Heart right ventricle (tissue), 16 donors: Measurements from ENCODE around the gene DNAJC12. TPM values are rescaled to one million over a fixed set of nuclear protein-coding genes. Genes with fewer than 3 reads are reported as not detected.

Source experiments
- ATAC-seq, 8 donors: fragments of 200-7000 bp; cut with Tn5 transposase; one replicate each; pipeline ENCODE4 v1.9.1; 2020; ENCODE audit warnings: mild to moderate bottlenecking in 8 of 8, moderate library complexity in 8 of 8, moderate number of reproducible peaks in 1 of 8
- DNase-seq, 2 donors: peaks; one replicate each; pipeline ENCODE4 v3.0.0-alpha.2; 2020
- H3K27ac ChIP-seq, 10 donors: fragments of 200-600 bp; sonication (generic) in 2 of 10; one replicate each; pipeline versions ENCODE4 v1.5.0 to v1.8.0; 2020 to 2022; ENCODE audit warnings: mild to moderate bottlenecking in 3 of 10
- H3K27me3 ChIP-seq, 7 donors: fragments of 200-600 bp; one replicate each; pipeline ENCODE4 v1.8.0; 2021 to 2022; ENCODE audit warnings: mild to moderate bottlenecking in 2 of 7
- H3K36me3 ChIP-seq, 9 donors: fragments of 200-600 bp; sonication (generic) in 1 of 9; one replicate each; pipeline versions ENCODE4 v1.5.0 to v1.8.0; 2020 to 2022; ENCODE audit warnings: mild to moderate bottlenecking in 2 of 9
- H3K4me1 ChIP-seq, 9 donors: fragments of 200-600 bp; sonication (generic) in 1 of 9; one replicate each; pipeline versions ENCODE4 v1.5.0 to v1.8.0; 2020 to 2022; ENCODE audit warnings: mild to moderate bottlenecking in 4 of 9
- H3K4me3 ChIP-seq, 10 donors: fragments of 200-600 bp; sonication (generic) in 2 of 10; one replicate each; pipeline versions ENCODE4 v1.5.0 to v1.8.0; 2020 to 2022; ENCODE audit warnings: mild to moderate bottlenecking in 7 of 10, moderate library complexity in 2 of 10
- H3K9me3 ChIP-seq, 11 donors: fragments of 200-600 bp in 10 of 11; sonication (generic) in 2 of 11; one replicate each; pipeline versions ENCODE4 v1.5.0 to v1.8.0; 2013 to 2022; ENCODE audit warnings: mild to moderate bottlenecking in 2 of 11, control low read depth in 1 of 11, moderate library complexity in 1 of 11
- CTCF ChIP-seq, 9 donors: fragments of 200-600 bp; sonication (generic) in 2 of 9; IDR thresholded peaks; one replicate each; pipeline versions ENCODE4 v1.5.0 to v1.8.0; 2021 to 2022; ENCODE audit warnings: antibody characterized with exemption in 9 of 9, mild to moderate bottlenecking in 5 of 9, moderate library complexity in 1 of 9
- WGBS, 2 donors: extraction: QIAGEN DNeasy Blood & Tissue Kit; methylation state at CpG; one replicate each; pipeline ENCODE4 v1.1.7; 2013; ENCODE audit warnings: inconsistent platforms in 1 of 2; 5-methylcytosine and 5-hydroxymethylcytosine counted together
- intact Hi-C, 10 donors: fragments of 100-400 bp; cut with DNase I; formaldehyde crosslinking; loops; one replicate each; pipeline versions ENCODE4 v1.11.1 to v1.14.2; 2022
- polyA plus RNA-seq, 2 donors: library from polyadenylated mRNA; stranded (reverse); fragments of 200-250 nt; gene quantifications; one replicate each; pipeline ENCODE4 v1.2.3, GENCODE V29; 2013
- total RNA-seq, 10 donors: library from RNA; stranded (reverse); fragmentation: NEBNext Ultra II Directional in 3 of 10; extraction: Animal tissue kit (Norgen Biotek cat#: 25700) in 3 of 10; gene quantifications; one replicate each; pipeline versions ENCODE4 v1.2.1 to v1.2.4, GENCODE V29; 2021 to 2023
- donor health status: Arrhythmogenic right ventricular cardiomyopathy.
- donor health status: ischemic (EF 13 %, LVEDD 7.1; RV severe dilation, severe dysfunction).
- donor health status: healthy with polysubstance abuse.
- donor health status: DM: no; HTN: yes; CAD: no.
- donor health status: DM: no; HTN: no; CAD: no.
- donor health status: ischemic (EF 25% LVEDD 6.9; RV normal size, moderate dysfunction).
- donor health status: ischemic (EF 25% LVEDD 5.7; RV mildly dilated, moderate dysfunction).
- donor health status: healthy.
- donor health status: DM: yes; HTN: yes; CAD: no.
- donor health status: Ischemic cardiomyopathy.
- donor health status: ischemic (EF 35%, LVEDD 5.7; RV mildly dilated, moderate dysfunction).
- donor health status: nonischemic (EF 11% LVEDD 7.7; RV severe dilation, severe dysfunction).
- donor health status: DM: yes; HTN: yes; CAD: no.
- donor health status: PGD.
- donor health status: ischemic (EF 29% LVEDD 5.4; RV normal size, mild dysfunction).
- donor health status: nonischemic (EF 23%, LVEDD 6.1; RV moderate dilation, normal function).

The DNAJC12 gene
- total and polyA plus RNA-seq, 12 donors: 1.4 to 12.2 (median 4.8) TPM

GRCh38 chr10:67816719-67817118 lies 21.3 kb downstream of the DNAJC12 start:
- 72 to 75% methylated on average over 4 of the region's 4 CpGs for WGBS, 2 donors
- Histone ChIP-seq H3K9me3 (no peaks in the 10 kb centered on the region), H3K4me3 (no peak overlapping the region), H3K4me1 (peaks cover 0 to 9% (median 0%) of the 10 kb centered on the region in 9 donors), H3K36me3 (no peaks in the 10 kb centered on the region), H3K27ac (peak overlapping the region in 1 of 10 donors; percentile 17), H3K27me3 (no peaks in the 10 kb centered on the region)
- TF ChIP-seq CTCF (IDR thresholded peaks at IDR 0.05): no peak
- ATAC-seq (peak in 6 of 8 donors; percentile 50 to 85 (median 64)), DNase-seq (no peak)
- intact Hi-C loops: no loop called here

GRCh38 chr10:67815571-67816059 lies 22.4 kb downstream of the DNAJC12 start:
- H3K27me3 ChIP-seq: no peaks in the 10 kb centered on the region
- peaks cover 0 to 9% (median 0%) of the 10 kb centered on the region in 9 donors for H3K4me1 ChIP-seq
- H3K36me3 ChIP-seq: peaks cover 0 to 7% (median 0%) of the 10 kb centered on the region in 9 donors
- 74 to 84% methylated on average over 4 of the region's 4 CpGs for WGBS, 2 donors
- intact Hi-C loops: no loop called here
- H3K9me3 ChIP-seq: no peaks in the 10 kb centered on the region
- H3K4me3 ChIP-seq: no peak overlapping the region
- TF ChIP-seq CTCF (IDR thresholded peaks at IDR 0.05): no peak
- H3K27ac ChIP-seq: peak overlapping the region in 1 of 10 donors; percentile 7
- no peak for DNase-seq
- ATAC-seq: peak in 2 of 8 donors; percentile 36 to 64

GRCh38 chr10:67812007-67812406 lies 26.0 kb downstream of the DNAJC12 start:
- WGBS, 2 donors: 74 to 87% methylated on average over 4 of the region's 4 CpGs
- no peak for TF ChIP-seq CTCF (IDR thresholded peaks at IDR 0.05)
- no peaks in the 10 kb centered on the region for H3K27me3 ChIP-seq
- no peak for ATAC-seq
- DNase-seq: no peak
- H3K36me3 ChIP-seq: peaks cover 0 to 12% (median 0%) of the 10 kb centered on the region in 9 donors
- no peak overlapping the region for H3K27ac ChIP-seq
- H3K4me3 ChIP-seq: no peak overlapping the region
- intact Hi-C loops: no loop called here
- peaks cover 0 to 9% (median 0%) of the 10 kb centered on the region in 9 donors for H3K4me1 ChIP-seq
- no peaks in the 10 kb centered on the region for H3K9me3 ChIP-seq

- 94 to 98% methylated on average over 2 of the region's 2 CpGs for WGBS, 2 donors
- Histone ChIP-seq H3K27ac (no peak overlapping the region), H3K36me3 (peaks cover 0 to 12% (median 0%) of the 10 kb centered on the region in 9 donors), H3K9me3 (no peaks in the 10 kb centered on the region), H3K27me3 (no peaks in the 10 kb centered on the region), H3K4me1 (no peaks in the 10 kb centered on the region), H3K4me3 (no peak overlapping the region)
- TF ChIP-seq CTCF (IDR thresholded peaks at IDR 0.05): no peak
- ATAC-seq (no peak), DNase-seq (no peak)
- intact Hi-C loops: no loop called here
Measured at GRCh38 chr10:67809107-67809506, 28.9 kb downstream of the DNAJC12 start.
